K562 (cell line): ENCODE results near the gene SLK. TPM values are rescaled to one million over a fixed set of nuclear protein-coding genes. Genes with fewer than 3 reads are reported as not detected.

Source experiments
- ATAC-seq: fragments of 200-7000 bp; cut with Tn5 transposase; 3 replicates; pipeline ENCODE4 v1.9.1; 2020; ENCODE audit warnings: moderate library complexity
- BruUV-seq: library from RNA; stranded (reverse); fragments of 400-500 nt; replicated peaks from 2 replicates; lab custom pipeline; 2021; lab: Mats Ljungman, UMichigan
- CTCF ChIA-PET: fragments of 300-600 bp; formaldehyde crosslinking; extraction: SDS; loops from one replicate; lab custom pipeline; 2021; ENCODE audit warnings: low intra/inter-chr PET ratio; lab: Yijun Ruan, JAX
- POLR2A ChIA-PET: fragments of 300-600, 350-650 bp; sonication (Branson Sonifier 250); formaldehyde crosslinking; extraction: SDS; loops from one replicate; lab custom pipeline; 2021; ENCODE audit warnings: antibody characterized with exemption, inconsistent platforms; lab: Yijun Ruan, JAX
- DNase-seq, 4 experiments: peaks; one replicate each; pipeline versions ENCODE4 v3.0.0 to v3.0.0-alpha.2; 2011 to 2018; ENCODE audit warnings: low spot score in 3 of 4, mixed read lengths in 3 of 4; ENCODE audit errors: extremely low read depth in 1 of 4
- FAIRE-seq: peaks from 2 replicates; lab custom pipeline; 2011; peaks lifted over from hg19 to GRCh38; lab: Jason Lieb, UNC
- H2AFZ ChIP-seq: 2 replicates; pipeline ENCODE4 v1.6.0; 2011; ENCODE audit warnings: low read depth, low read length, control low read depth, inconsistent platforms
- H3K27ac ChIP-seq: fragments of 200-600 bp; 3 replicates; pipeline ENCODE4 v1.8.0; 2011; ENCODE audit warnings: low read depth, mild to moderate bottlenecking, control low read depth, inconsistent platforms, low read length, moderate library complexity, mixed read lengths; ENCODE audit errors: extremely low read depth
- H3K27me3 ChIP-seq, 2 experiments: fragments of 300-600 bp in 1 of 2; 2 replicates in 1 of 2; 3 replicates in 1 of 2; pipeline versions ENCODE4 v1.6.0 to v1.8.0; 2011; ENCODE audit warnings: inconsistent platforms in 2 of 2, low read length in 2 of 2, mild to moderate bottlenecking in 1 of 2, mixed read lengths in 1 of 2, moderate library complexity in 1 of 2; ENCODE audit not compliant: control insufficient read depth in 2 of 2, insufficient read depth in 2 of 2
- H3K36me3 ChIP-seq: fragments of 300-600 bp; 3 replicates; pipeline ENCODE4 v1.8.0; 2011; ENCODE audit warnings: mild to moderate bottlenecking, low read length, inconsistent platforms; ENCODE audit not compliant: control insufficient read depth, insufficient read depth
- H3K4me1 ChIP-seq, 2 experiments: fragments of 200-600 bp in 1 of 2; replicated peaks in 1 of 2; 2 replicates in 1 of 2; 3 replicates in 1 of 2; pipeline versions ENCODE4 v1.5.1 to v1.8.0; 2011; ENCODE audit warnings: inconsistent platforms in 2 of 2, low read length in 2 of 2, mild to moderate bottlenecking in 1 of 2, mixed read lengths in 1 of 2, moderate library complexity in 1 of 2; ENCODE audit not compliant: control insufficient read depth in 2 of 2, insufficient read depth in 2 of 2
- H3K4me2 ChIP-seq: 2 replicates; pipeline ENCODE4 v1.6.1; 2011; ENCODE audit warnings: low read length, control low read depth, inconsistent platforms, mixed read lengths; ENCODE audit not compliant: insufficient read depth
- H3K4me3 ChIP-seq: fragments of 200-600 bp; sonication (generic), shearing (Covaris generic); 2 replicates; pipeline ENCODE4 v1.5.1; 2016; ENCODE audit warnings: control low read depth, inconsistent platforms
- H3K79me2 ChIP-seq: fragments of 200-600 bp; 3 replicates; pipeline ENCODE4 v1.8.0; 2011; ENCODE audit warnings: low read length, inconsistent platforms; ENCODE audit not compliant: control insufficient read depth, insufficient read depth
- H3K9ac ChIP-seq, 2 experiments: 2 replicates each; pipeline versions ENCODE4 v1.6.0 to v1.6.1; 2011; ENCODE audit warnings: low read depth in 2 of 2, low read length in 2 of 2, control low read depth in 1 of 2, inconsistent platforms in 1 of 2, mild to moderate bottlenecking in 1 of 2, mixed read lengths in 1 of 2; ENCODE audit not compliant: insufficient read depth in 1 of 2
- H3K9me1 ChIP-seq: one replicate; pipeline ENCODE4 v1.6.0; 2011; ENCODE audit warnings: inconsistent platforms, mild to moderate bottlenecking, low read length, moderate library complexity; ENCODE audit not compliant: control insufficient read depth, insufficient read depth
- H3K9me3 ChIP-seq: replicated peaks from 2 replicates; pipeline ENCODE4 v1.5.1; 2011; ENCODE audit warnings: low read depth, low read length, inconsistent platforms; ENCODE audit not compliant: control insufficient read depth, insufficient read depth
- H4K20me1 ChIP-seq: replicated peaks from 2 replicates; pipeline ENCODE4 v1.6.1; 2011; ENCODE audit warnings: low read length, inconsistent platforms, mixed read lengths; ENCODE audit not compliant: control insufficient read depth, insufficient read depth
- EHMT2 ChIP-seq: fragments of 450-650 bp; IDR thresholded peaks from 2 replicates; pipeline ENCODE4 v1.6.1; 2018; ENCODE audit warnings: antibody characterized with exemption
- ETV6 ChIP-seq, 3 experiments: fragments of 150-350 bp in 1 of 3; sonication (generic) in 1 of 3; formaldehyde crosslinking in 1 of 3; IDR thresholded peaks; 2 replicates each; pipeline versions ENCODE4 v1.6.1 to v1.8.0; 2014 to 2022; ENCODE audit warnings: borderline replicate concordance in 2 of 3, low read depth in 2 of 3, antibody characterized with exemption in 1 of 3, low read length in 1 of 3, mild to moderate bottlenecking in 1 of 3, missing genetic modification reagents in 1 of 3
- GATA2 ChIP-seq: sonication (generic); formaldehyde crosslinking; IDR thresholded peaks from 2 replicates; pipeline ENCODE4 v1.4.0; 2020; ENCODE audit warnings: mild to moderate bottlenecking, missing genetic modification reagents
- HDAC6 ChIP-seq: IDR thresholded peaks from 2 replicates; pipeline ENCODE4 v1.6.1; 2012; ENCODE audit warnings: low read depth, mild to moderate bottlenecking, control low read depth, inconsistent platforms, low read length, moderate library complexity
- HNRNPLL ChIP-seq: fragments of 200-400 bp; formaldehyde crosslinking; IDR thresholded peaks from 2 replicates; pipeline ENCODE4 v1.6.1; 2017; ENCODE audit warnings: low read length, low read depth, mild to moderate bottlenecking; ENCODE audit not compliant: poor library complexity, severe bottlenecking
- MCM2 ChIP-seq: fragments of 450-650 bp; IDR thresholded peaks from 2 replicates; pipeline ENCODE4 v1.6.1; 2017; ENCODE audit warnings: low read depth, mild to moderate bottlenecking
- MYBL2 ChIP-seq, 2 experiments: fragments of 450-650 bp in 1 of 2; sonication (generic) in 1 of 2; formaldehyde crosslinking in 1 of 2; IDR thresholded peaks; 2 replicates each; pipeline versions ENCODE4 v1.6.1 to v1.8.1; 2017 to 2022; ENCODE audit warnings: borderline replicate concordance in 1 of 2, inconsistent platforms in 1 of 2, low read depth in 1 of 2, mild to moderate bottlenecking in 1 of 2, missing genetic modification reagents in 1 of 2, moderate library complexity in 1 of 2
- NFRKB ChIP-seq: fragments of 450-650 bp; IDR thresholded peaks from 2 replicates; pipeline ENCODE4 v1.6.1; 2016; ENCODE audit warnings: low read depth
- NKRF ChIP-seq: fragments of 450-650 bp; IDR thresholded peaks from 2 replicates; pipeline ENCODE4 v1.6.1; 2016; ENCODE audit warnings: borderline replicate concordance
- RAD21 ChIP-seq, 2 experiments: fragments of 250-450 bp in 1 of 2; fragments of 450-650 bp in 1 of 2; sonication (Bioruptor Pico) in 1 of 2; formaldehyde crosslinking in 1 of 2; IDR thresholded peaks in 1 of 2; conservative IDR thresholded peaks in 1 of 2; 2 replicates each; pipeline versions ENCODE4 v1.4.0 to v1.8.0; 2020 to 2022; ENCODE audit warnings: mild to moderate bottlenecking in 2 of 2, moderate library complexity in 1 of 2
- SMAD4 ChIP-seq: fragments of 250-450 bp; sonication (Bioruptor Pico); conservative IDR thresholded peaks from 2 replicates; pipeline ENCODE4 v1.8.0; 2021; ENCODE audit warnings: inconsistent platforms, mild to moderate bottlenecking, moderate library complexity
- TAL1 ChIP-seq: fragments of 450-650 bp; IDR thresholded peaks from 2 replicates; pipeline ENCODE4 v1.6.1; 2016; ENCODE audit warnings: mild to moderate bottlenecking
- TBL1XR1 ChIP-seq, 2 experiments: IDR thresholded peaks; 2 replicates each; pipeline ENCODE4 v1.6.1; 2012; ENCODE audit warnings: improper control_type of control experiment in 2 of 2, low read length in 2 of 2, mild to moderate bottlenecking in 1 of 2
- ZBTB49 ChIP-seq: sonication (generic); formaldehyde crosslinking; IDR thresholded peaks from 2 replicates; pipeline ENCODE4 v1.8.0; 2022; ENCODE audit warnings: missing genetic modification reagents, mild to moderate bottlenecking, borderline replicate concordance
- ZNF280A ChIP-seq: fragments of 450-650 bp; IDR thresholded peaks from 2 replicates; pipeline ENCODE4 v1.6.1; 2018; ENCODE audit warnings: mild to moderate bottlenecking, low read depth; ENCODE audit not compliant: partially characterized antibody
- ZNF311 ChIP-seq: fragments of 250-450 bp; sonication (Bioruptor Pico); IDR thresholded peaks from 2 replicates; pipeline ENCODE4 v1.4.0; 2020; ENCODE audit warnings: mild to moderate bottlenecking, moderate library complexity
- WGBS: fragments of 100-300 bp; shearing (Covaris generic); methylation state at CpG from one replicate; pipeline ENCODE4 v1.1.6; 2016; ENCODE audit warnings: low coverage, mixed read lengths; ENCODE audit not compliant: insufficient coverage; ENCODE audit errors: missing lambda C conversion rate; 5-methylcytosine and 5-hydroxymethylcytosine counted together
- in situ Hi-C: fragments of 300-500 bp; cut with MboI; formaldehyde crosslinking; loops from 4 replicates; pipeline ENCODE4 v1.15.0; 2018; ENCODE audit warnings: inconsistent platforms, mixed read lengths
- intact Hi-C: fragments of 100-400 bp; cut with micrococcal nuclease; formaldehyde crosslinking; loops from 2 replicates; pipeline ENCODE4 v1.14.2; 2022
- polyA plus RNA-seq, 8 experiments: library from polyadenylated mRNA; depleted of rRNA in 4 of 8; stranded (reverse) in 5 of 8; unstranded in 3 of 8; fragments of >200 nt; fragmentation: Nextera tagmentation in 2 of 8; fragmentation: Illumina TruSeq in 1 of 8; extraction: Ambion mirVana in 2 of 8; extraction: Trizol in 1 of 8; gene quantifications; 2 replicates each; pipeline versions ENCODE4 v1.2.1 to v1.2.3, GENCODE V29; 2011 to 2014; ENCODE audit warnings: inconsistent platforms in 1 of 8, missing spikeins in 1 of 8
- total RNA-seq, 7 experiments: library from RNA; depleted of rRNA in 6 of 7; stranded (reverse); fragments of >200 nt in 6 of 7; fragmentation: Illumina TruSeq in 2 of 7; extraction: Trizol in 2 of 7; gene quantifications; 2 replicates each; pipeline versions ENCODE4 v1.2.1 to v1.2.3, GENCODE V29; 2011 to 2021; ENCODE audit warnings: low replicate concordance in 1 of 7

The SLK gene
- total and polyA plus RNA-seq, 9 of the 15 experiments (the other 6 are each of a cell fraction or from before 2014, with no cell fraction given) = 8.2 to 40.0 (median 23.4) TPM

GRCh38 chr10:103986360-103986759, 19.4 kb downstream of the SLK start:
- H3K4me1 ChIP-seq = no peaks in the 10 kb centered on the region; a peak in 1 of 5 replicates
- no peak overlapping the region for H3K9ac ChIP-seq
- 0 out of 2 replicates have a peak, but pooled peaks cover 4% of the 10 kb centered on the region for H4K20me1 ChIP-seq
- H3K9me1 ChIP-seq = no peaks in the 10 kb centered on the region
- ATAC-seq (no peak), FAIRE-seq (no peak), DNase-seq (no peak)
- no peak overlapping the region for H3K4me3 ChIP-seq
- CTCF ChIA-PET = no interaction called here
- in situ Hi-C loops = no loop called here
- H3K36me3 ChIP-seq = peaks cover 3% of the 10 kb centered on the region; the same call in 1 of the 3 replicates
- BruUV-seq = no TSS peak
- no peak overlapping the region for H3K4me2 ChIP-seq
- no peak for TF ChIP-seq MCM2
- no peak for TF ChIP-seq TBL1XR1 (IDR thresholded peaks at IDR 0.05; ENCODE audit: low read length in 2 of 2)
- TF ChIP-seq RAD21 (CRISPR knock-in tag; conservative IDR thresholded peaks at IDR 0.05 in 1 of 2, IDR thresholded peaks at IDR 0.05 in 1 of 2) = no peak
- TF ChIP-seq ETV6 (IDR thresholded peaks at IDR 0.05; ENCODE audit: borderline replicate concordance in 1 of 2, low read depth in 2 of 2, low read length in 1 of 2) = no peak
- TF ChIP-seq ETV6 (CRISPR knock-in tag; IDR thresholded peaks at IDR 0.05; ENCODE audit: borderline replicate concordance) = no peak
- TF ChIP-seq NFRKB = no peak
- no peak for TF ChIP-seq HNRNPLL
- TF ChIP-seq TAL1 = no peak
- TF ChIP-seq ZNF280A = no peak
- no peak for TF ChIP-seq GATA2 (CRISPR knock-in tag)
- TF ChIP-seq SMAD4 (CRISPR knock-in tag) = no peak
- TF ChIP-seq ZNF311 (CRISPR knock-in tag) = no peak
- no peak for TF ChIP-seq NKRF
- TF ChIP-seq MYBL2 (IDR thresholded peaks at IDR 0.05; ENCODE audit: low read depth) = no peak
- no peak for TF ChIP-seq MYBL2 (CRISPR knock-in tag; IDR thresholded peaks at IDR 0.05; ENCODE audit: borderline replicate concordance)
- no peak for TF ChIP-seq HDAC6
- no peak for TF ChIP-seq ZBTB49 (CRISPR knock-in tag)
- TF ChIP-seq EHMT2 = no peak
- TF ChIP-seq, all 486 proteins: peak for 0
- Histone ChIP-seq H3K27me3 (no peaks in the 10 kb centered on the region), H3K79me2 (peaks cover 69% of the 10 kb centered on the region), H2AFZ (no peak overlapping the region), H3K9me3 (no peaks in the 10 kb centered on the region), H3K27ac (no peak overlapping the region)
- WGBS = 90% methylated on average over 6 of the region's 7 CpGs
- intact Hi-C loops = no loop called here
- POLR2A ChIA-PET = no interaction called here
